GM18951 (cell line): ENCODE measurements around the gene LAMA4.

Source experiments
- POLR2A ChIP-seq: IDR thresholded peaks from 4 replicates; pipeline ENCODE4 v1.6.1; 2011; ENCODE audit warnings: mild to moderate bottlenecking; ENCODE audit not compliant: insufficient read length, insufficient read depth; ENCODE audit errors: extremely low read depth
- in situ Hi-C: fragments of 300-500 bp; cut with MboI; formaldehyde crosslinking; loops from one replicate; pipeline ENCODE4 v1.12.0; 2022; ENCODE audit warnings: low sequenced_read_pairs, mixed read lengths, inconsistent platforms; ENCODE audit not compliant: unreplicated experiment

The LAMA4 gene

GRCh38 chr6:112145080-112145573 lies 109.2 kb downstream of the LAMA4 start:
- no peak for TF ChIP-seq POLR2A
- in situ Hi-C loops: no loop called here

DNA sequence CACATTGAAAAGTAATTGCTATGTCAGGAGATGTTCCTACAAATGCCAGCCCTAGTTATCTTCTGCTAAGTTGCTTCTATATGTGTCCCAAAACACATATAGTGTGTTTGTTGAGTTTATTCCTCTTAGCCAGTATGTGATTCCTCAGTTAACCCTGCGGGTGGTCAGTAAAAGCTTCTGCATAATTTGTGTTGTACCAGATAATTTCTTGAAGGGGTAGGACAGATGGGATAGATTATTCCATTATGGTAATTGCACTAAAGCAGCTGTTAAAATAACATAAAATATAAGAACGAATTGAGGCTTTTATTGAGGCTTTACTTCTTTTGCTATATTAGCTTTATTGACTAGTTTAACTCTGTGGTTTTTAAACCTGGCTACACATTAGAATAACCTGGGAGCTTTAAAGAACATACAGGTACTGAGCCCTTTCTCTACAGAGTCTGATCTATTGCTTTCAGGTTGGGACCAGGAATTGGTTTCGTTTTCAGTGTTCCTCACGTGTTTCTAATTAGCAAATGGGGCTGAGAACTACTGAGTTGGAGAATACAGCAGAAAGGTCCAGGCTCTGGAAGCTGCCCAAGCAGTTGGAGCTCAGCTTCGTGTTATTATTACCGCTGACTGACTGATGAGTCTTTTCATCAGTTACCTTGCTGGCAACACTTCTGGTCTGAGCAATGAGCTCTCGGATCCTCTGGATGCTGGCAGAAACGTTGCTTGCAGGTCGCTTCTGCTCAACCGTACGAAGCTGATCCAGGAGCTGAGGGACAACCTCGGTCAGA lies 110.0 kb downstream of the LAMA4 start:
- in situ Hi-C loops: no loop called here
- TF ChIP-seq POLR2A: no peak

DNA sequence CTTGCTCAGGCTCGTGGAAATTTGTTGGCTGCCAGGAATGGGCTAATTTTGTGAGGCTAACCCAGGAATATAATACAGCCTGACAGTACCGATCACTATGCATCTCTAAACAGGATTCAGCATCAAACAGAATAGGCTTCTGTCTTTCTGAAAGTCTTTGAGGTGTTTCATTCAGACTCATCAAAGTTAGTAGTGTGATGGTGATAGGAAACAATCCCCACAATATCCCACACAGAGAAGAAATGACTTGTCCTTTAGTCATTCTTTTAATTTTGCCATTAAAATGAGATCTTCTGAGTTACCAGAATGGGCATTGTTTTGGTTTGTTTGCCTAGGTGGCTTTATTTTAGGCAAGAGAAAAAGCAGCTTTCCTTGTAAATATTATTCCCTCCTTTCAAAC lies 112.7 kb downstream of the LAMA4 start:
- in situ Hi-C loops: no loop called here
- no peak for TF ChIP-seq POLR2A

DNA sequence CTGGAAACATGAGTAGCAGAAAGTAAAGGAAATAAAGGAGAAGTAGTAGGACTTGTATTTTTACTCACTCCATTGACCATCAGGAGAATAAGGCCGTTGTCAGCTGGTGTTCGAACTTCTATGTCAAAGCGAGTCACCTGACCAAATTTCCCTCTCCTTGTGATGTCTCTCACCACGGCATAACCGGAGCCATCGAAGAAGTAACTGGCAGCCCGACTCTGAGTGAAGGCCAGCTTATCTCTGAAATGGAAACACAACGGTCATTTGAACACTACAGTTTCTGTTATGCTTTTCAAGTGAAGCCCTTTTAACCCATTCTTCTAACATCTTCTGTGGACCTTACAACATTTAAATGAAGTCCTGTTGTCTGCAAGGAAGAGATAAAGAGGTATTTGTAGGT lies 115.3 kb downstream of the LAMA4 start:
- in situ Hi-C loops: no loop called here
- no peak for TF ChIP-seq POLR2A

GRCh38 chr6:112130878-112131277 lies 123.5 kb downstream of the LAMA4 start:
- TF ChIP-seq POLR2A: no peak
- in situ Hi-C loops: no loop called here

DNA sequence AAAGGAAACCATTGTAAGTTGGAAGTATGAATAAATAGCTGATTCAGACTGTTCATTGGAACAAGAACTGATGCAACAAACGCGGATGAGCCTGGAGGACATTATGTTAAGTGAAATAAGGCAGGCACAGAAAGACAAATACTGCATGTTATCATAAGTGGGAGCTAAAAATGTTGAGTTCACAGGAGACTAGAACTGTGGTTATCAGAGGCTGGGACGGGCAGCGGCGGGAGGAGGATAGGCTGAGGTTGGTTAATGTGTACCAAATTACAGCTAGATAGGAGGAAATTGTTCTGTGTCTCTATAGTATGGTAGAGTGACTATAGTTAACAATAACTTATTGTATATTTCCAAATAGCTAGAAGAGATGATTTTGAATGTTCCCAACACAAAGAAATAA lies 126.2 kb downstream of the LAMA4 start:
- in situ Hi-C loops: no loop called here
- TF ChIP-seq POLR2A: no peak

GRCh38 chr6:112123982-112124381 lies 130.4 kb downstream of the LAMA4 start:
- in situ Hi-C loops: no loop called here
- TF ChIP-seq POLR2A: no peak

DNA sequence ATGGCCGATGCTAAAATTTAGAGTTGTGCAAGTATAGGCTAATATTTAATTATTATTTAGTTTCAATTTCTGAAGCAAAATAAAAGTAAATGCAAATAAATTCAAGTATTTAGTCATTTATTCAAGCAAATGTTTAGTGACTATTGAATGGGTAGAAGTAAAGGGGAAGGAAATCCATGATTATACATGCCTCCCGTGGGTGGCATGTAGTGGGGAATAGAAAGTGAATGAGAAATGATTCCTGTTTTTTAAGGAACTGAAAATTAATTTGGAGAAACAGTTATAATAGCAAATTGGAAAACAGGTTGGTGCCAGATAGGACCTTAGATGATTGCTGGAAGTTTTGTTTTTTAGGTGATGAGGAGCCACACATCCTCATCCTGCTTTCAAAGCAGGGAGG lies 131.6 kb downstream of the LAMA4 start:
- in situ Hi-C loops: no loop called here
- TF ChIP-seq POLR2A: no peak

- no peak for TF ChIP-seq POLR2A
- in situ Hi-C loops: no loop called here
These were observed 136.3 kb downstream of the LAMA4 start for GRCh38 chr6:112118034-112118433.

- in situ Hi-C loops: no loop called here
- no peak for TF ChIP-seq POLR2A
These were observed 136.8 kb downstream of the LAMA4 start for GRCh38 chr6:112117554-112117953.

GRCh38 chr6:112116221-112116620 lies 138.1 kb downstream of the LAMA4 start:
- in situ Hi-C loops: no loop called here

DNA sequence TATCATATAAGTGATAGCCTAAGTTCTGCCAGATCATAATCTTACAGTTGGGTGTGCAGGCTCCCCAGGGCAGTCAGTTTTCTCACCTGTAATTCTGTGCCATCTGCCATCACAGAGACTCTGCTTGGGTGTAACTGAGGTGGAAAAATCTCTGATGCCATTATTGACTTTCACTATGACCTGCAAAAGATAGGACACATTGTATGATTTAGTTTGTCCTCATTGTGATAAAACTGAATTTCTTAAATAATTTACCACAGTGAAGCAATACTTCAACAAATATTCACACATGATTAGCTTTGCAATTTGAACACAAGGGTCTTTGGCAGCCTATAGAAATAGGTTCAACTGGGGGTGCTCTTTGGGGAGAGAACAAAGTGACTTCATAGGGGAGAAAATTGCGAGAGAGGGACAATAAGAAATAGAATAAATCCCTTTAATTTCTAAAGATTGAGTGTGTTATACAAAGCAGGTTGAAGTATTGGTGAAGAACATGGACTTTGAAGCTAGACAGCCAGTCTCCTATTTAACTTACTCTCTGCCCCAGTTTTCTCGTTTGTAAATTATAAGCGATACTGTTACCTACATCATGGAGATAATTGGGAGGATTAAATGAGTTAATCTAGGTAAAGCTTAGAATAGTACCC lies 139.7 kb downstream of the LAMA4 start:
- in situ Hi-C loops: no loop called here

More at GRCh38 chr6:112116221-112116620, 138.1 kb downstream of the LAMA4 start:
- TF ChIP-seq POLR2A: no peak

GRCh38 chr6:112113918-112114317 lies 140.4 kb downstream of the LAMA4 start:
- TF ChIP-seq POLR2A: no peak
- in situ Hi-C loops: no loop called here

More for the DNA sequence above, 139.7 kb downstream of the LAMA4 start:
- TF ChIP-seq POLR2A: no peak

DNA sequence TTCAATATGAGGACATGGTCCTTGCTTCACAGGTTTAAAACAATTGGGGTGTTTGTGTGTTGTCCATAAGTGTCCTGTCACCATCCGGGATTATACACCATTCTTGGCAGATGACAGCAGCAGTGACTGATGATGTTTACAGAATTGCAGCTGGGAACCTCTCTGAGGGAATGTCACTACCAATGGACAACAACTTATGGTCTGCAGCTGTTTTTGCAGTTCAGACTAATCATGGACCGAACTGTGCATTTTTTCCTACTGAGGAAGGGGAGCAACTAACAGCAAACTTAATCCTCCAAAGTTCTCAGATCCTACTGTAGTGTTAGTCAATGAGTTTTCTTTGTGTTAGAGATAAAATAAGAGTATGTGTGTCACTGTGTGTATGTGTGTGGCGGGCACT lies 140.9 kb downstream of the LAMA4 start:
- TF ChIP-seq POLR2A: no peak
- in situ Hi-C loops: no loop called here
